Measurements from ENCODE around the gene EPSTI1.
A peak's percentile ranks its signal among the peaks of the same experiment; 100 is the strongest.
"Not testable (repeated sequence)": the region's sequence is repeated elsewhere in the genome, so short reads cannot be mapped to it uniquely, and the experiment has no call there.

EPSTI1 gene

GRCh38 chr13:42991898-42992763, at the start of gene EPSTI1:
EPSTI1 (minus strand) TSS chr13:42992241; CDS start chr13:42992165, 76 bp downstream.
- peak; percentile 26 for DNase-seq

- DNase-seq: no peak
Measured at GRCh38 chr13:43041369-43041921, 49.4 kb upstream of the EPSTI1 start.

DNA sequence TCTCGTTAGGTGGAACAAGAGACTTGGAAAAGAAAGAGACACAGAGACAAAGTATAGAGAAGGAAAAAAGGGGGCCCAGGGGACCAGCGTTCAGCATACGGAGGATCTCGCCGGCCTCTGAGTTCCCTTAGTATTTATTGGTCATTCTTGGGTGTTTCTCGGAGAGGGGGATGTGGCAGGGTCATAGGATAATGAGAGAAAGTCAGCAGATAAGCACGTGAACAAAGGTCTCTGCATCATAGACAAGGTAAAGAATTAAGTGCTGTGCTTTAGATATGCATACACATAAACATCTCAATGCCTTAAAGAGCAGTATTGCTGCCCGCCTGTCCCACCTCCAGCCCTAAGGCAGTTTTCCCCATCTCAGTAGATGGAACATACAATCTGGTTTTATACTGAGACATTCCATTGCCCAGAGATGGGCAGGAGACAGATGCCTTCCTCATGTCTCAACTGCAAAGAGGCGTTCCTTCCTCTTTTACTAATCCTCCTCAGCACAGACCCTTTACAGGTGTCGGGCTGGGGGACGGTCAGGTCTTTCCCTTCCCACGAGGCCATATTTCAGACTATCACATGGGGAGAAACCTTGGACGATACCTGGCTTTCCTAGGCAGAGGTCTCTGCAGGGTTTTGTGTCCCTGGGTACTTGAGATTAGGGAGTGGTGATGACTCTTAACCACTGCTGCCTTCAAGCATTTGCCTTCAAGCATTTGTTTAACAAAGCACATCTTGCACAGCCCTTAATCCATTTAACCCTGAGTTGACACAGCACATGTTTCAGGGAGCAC, 48.7 kb upstream of the EPSTI1 start:
- not testable (repeated sequence) for DNase-seq

GRCh38 chr13:43039966-43040365, 47.9 kb upstream of the EPSTI1 start:
- no peak for DNase-seq

DNA sequence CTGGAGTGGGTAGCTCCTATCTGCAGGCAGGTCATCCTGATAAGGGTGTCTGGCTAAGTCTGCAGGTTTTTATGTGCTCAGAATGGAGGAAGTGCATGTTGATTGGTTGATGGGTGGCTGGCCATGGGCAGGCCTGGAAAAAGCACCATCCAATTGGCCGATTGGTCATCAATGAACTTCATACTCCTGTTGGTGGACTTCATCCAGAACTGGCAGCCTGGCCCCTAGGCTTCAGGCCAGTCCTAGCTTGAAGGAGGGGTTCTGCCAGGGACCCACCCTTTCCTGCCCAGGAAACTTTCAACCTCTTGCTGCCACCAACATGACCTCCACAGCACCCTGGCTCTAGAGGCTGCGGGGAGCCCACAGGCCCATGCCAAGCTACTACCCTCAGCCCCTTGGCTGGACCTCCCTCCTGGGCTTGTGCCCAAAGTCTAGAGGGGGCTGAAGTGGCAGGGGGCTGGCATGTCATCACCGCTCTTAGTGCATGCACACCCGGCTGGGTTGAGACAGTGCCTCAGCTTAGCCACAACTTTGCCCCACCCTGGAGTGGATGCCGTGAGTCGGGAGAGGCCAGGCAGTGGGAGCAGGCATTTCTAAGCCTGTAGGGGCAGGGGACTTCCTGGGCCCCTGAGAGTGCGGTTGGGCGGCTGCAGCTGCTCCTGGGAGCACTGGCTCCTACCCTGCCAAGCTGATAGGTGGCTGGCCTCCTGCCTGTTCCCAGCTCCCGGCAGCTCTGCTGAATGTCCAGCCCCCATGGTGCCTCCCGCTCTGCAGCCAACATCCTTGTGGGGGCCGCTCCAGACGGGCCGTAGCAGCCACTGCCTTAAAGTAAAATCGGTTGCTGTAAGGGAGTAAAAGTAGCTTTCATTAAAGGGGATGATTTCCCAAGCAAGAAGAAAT, 44.6 kb upstream of the EPSTI1 start:
- no peak for DNase-seq

- DNase-seq: no peak
Measured at GRCh38 chr13:43033038-43033437, 41.0 kb upstream of the EPSTI1 start.

DNA sequence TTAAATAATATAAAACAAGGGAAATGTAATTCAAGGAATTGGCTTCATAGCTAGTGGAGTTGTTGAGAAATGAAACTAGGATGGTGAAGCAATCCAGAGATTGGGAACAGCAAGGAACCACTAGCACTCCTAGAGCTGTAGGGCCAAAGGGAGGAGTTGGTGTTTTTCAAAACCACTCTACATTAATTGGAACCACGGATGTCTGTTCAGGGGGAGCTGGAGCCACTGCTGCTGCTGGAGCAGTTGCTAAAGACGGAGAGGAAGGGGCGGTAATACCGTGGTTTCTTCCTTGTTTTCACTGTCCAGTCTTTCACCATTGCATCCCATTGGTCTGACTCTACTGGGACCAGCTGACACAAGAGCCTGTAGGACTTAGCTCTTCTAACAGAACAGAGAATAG, 39.8 kb upstream of the EPSTI1 start:
- DNase-seq: no peak

- DNase-seq: no peak
Measured at GRCh38 chr13:43030548-43030947, 38.5 kb upstream of the EPSTI1 start.

DNA sequence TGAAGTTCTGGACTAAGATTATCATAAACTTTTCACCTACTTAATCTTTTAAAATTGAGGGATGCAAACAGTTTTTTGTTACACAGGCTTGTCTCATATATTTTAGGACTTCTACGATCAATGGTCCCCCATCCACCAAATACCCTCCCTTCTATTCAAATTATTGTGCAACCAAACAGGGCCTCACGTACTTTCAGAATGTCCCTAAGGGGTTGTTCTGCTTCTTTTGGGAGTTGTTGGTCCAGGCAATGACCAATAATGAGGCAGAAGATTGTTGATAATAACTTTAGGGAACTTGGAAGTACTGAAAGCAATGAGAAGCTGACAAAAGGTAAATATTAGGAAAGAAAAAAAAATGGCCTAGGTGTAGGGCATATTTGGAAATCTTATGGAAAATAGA, 34.2 kb upstream of the EPSTI1 start:
- DNase-seq: no peak

- DNase-seq: peak; percentile 32
Measured at GRCh38 chr13:43023289-43023963, 31.4 kb upstream of the EPSTI1 start, which contains the start of gene DNAJC15. DNAJC15 (plus strand) TSS chr13:43023586; CDS start chr13:43023627, 41 bp downstream.

GRCh38 chr13:43022934-43023288, 30.9 kb upstream of the EPSTI1 start:
- DNase-seq: no peak

GRCh38 chr13:43021926-43022670, 30.1 kb upstream of the EPSTI1 start:
- DNase-seq: no peak

- no peak for DNase-seq
Measured at GRCh38 chr13:43020794-43021193, 28.8 kb upstream of the EPSTI1 start.

DNA sequence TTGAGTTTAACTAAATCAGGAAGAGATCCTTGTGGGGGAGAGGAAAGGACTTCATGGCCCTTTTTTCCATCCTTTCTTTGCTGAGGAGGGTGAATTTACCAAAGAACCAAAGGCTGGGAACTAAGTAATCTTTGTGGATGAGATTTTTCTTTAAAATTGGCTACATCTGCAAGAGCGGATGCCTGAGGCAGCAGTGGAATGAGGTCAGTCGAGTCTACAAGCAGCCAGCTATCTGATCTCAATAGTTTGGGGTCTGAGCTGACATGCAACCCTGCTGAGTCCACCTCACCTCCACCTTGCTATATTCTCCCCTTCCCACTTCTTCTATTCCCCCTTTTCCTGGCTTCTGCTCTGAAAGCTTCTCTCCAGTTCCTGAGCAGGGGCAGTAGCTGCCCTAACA, 27.8 kb upstream of the EPSTI1 start:
- no peak for DNase-seq

- DNase-seq: no peak
Measured at GRCh38 chr13:43016226-43016625, 24.2 kb upstream of the EPSTI1 start.

GRCh38 chr13:43014162-43014561, 22.1 kb upstream of the EPSTI1 start:
- no peak for DNase-seq

- no peak for DNase-seq
Measured at GRCh38 chr13:43009506-43009905, 17.5 kb upstream of the EPSTI1 start.

DNA sequence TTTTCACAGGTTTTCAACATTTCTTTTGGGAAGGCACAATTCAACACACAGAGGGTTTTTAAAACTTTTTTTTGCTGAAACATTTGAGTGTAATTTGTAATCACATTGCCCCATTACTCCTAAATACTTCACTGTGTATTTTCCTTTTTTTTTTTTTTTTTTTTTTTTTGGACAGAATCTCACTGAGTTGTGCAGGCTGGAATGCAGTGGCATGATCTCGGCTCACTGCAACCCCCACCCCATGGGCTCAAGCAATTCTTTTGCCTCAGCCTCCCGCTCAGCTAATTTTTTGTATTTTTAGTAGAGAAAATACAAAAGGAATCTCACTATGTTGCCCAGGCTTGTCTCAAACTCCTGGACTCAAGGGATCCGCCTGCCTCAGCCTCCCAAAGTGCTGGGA, 16.6 kb upstream of the EPSTI1 start:
- DNase-seq: no peak

- DNase-seq: no peak
Measured at GRCh38 chr13:43006893-43007631, 15.0 kb upstream of the EPSTI1 start.

GRCh38 chr13:43005460-43006236, 13.6 kb upstream of the EPSTI1 start:
- no peak for DNase-seq
